Measurements from ENCODE around the gene GNB2. TPM values are rescaled to one million over a fixed set of nuclear protein-coding genes. Genes with fewer than 3 reads are reported as not detected.

Gene GNB2
- polyA plus RNA-seq (87.2 to 216 TPM (median 126 TPM) in 3 replicates), polyA minus RNA-seq (136 to 391 TPM (median 184 TPM) in 3 replicates)
- polyA plus RNA-seq (2011; ENCODE audit: low read depth) = 88.1 TPM
- 168 and 222 TPM in 2 replicates for polyA plus RNA-seq (2011; cell fraction: cytosol; rRNA removed)
- polyA plus RNA-seq (2011; cell fraction: nucleus; rRNA removed) = 105 and 123 TPM in 2 replicates
- polyA plus RNA-seq (2012; ENCODE audit: low replicate concordance) = 211 and 257 TPM in 2 replicates
- polyA minus RNA-seq (2011; cell fraction: cytosol; rRNA and poly(A)+ RNA removed) = 249 TPM
- 36.3 and 43.9 TPM in 2 replicates for polyA minus RNA-seq (2011; cell fraction: nucleus; rRNA and poly(A)+ RNA removed)

GRCh38 chr7:100673302-100673941 lies at the start of gene GNB2:
TSS of gene GNB2 (plus strand) at chr7:100673740. CDS start at chr7:100676266, 2,526 bp downstream.
- H3K4me2 ChIP-seq (ENCODE audit: control insufficient read depth, extremely low read depth, insufficient read depth, low read depth, low read length) = peak within 1 kb of the TSS; percentile 91
- H3K9me3 ChIP-seq (ENCODE audit: control insufficient read depth, low read depth, low read length) = no peaks in the 10 kb centered on the region
- FAIRE-seq (peak; percentile 86), DNase-seq (ENCODE audit: low read depth, low spot score) (peak; percentile 93)
- H3K27me3 ChIP-seq (ENCODE audit: control insufficient read depth, extremely low read depth, insufficient read depth, low read length) = no peaks in the 10 kb centered on the region
- peaks cover 4% of the 10 kb centered on the region for H3K4me1 ChIP-seq (ENCODE audit: control insufficient read depth, extremely low read depth, insufficient read depth, low read length)
- H3K9ac ChIP-seq (ENCODE audit: control insufficient read depth, extremely low read depth, insufficient read depth, low read length) = peak within 1 kb of the TSS; percentile 96
- H3K27ac ChIP-seq (ENCODE audit: control insufficient read depth, insufficient read depth, low read length) = peak within 1 kb of the TSS; percentile 99
- H3K4me3 ChIP-seq (ENCODE audit: control insufficient read depth in 2 of 3, extremely low read depth in 1 of 3, insufficient read depth in 2 of 3, low read depth in 1 of 3, low read length in 3 of 3) = peak within 1 kb of the TSS; percentile 70 to 97 (median 88)
- H3K36me3 ChIP-seq (ENCODE audit: control insufficient read depth in 2 of 2, extremely low read depth in 1 of 2, insufficient read depth in 2 of 2, low read length in 2 of 2) = peaks cover 11 to 18% of the 10 kb centered on the region in 2 experiments
- dilution Hi-C loops (cut with MboI; ENCODE audit: extremely low pct_ligation_motif_present, low sequenced_read_pairs) = no loop called here
- H2AFZ ChIP-seq (ENCODE audit: control insufficient read depth, low read length) = peak within 1 kb of the TSS; percentile 100
- no peaks in the 10 kb centered on the region for H3K9me1 ChIP-seq (ENCODE audit: control insufficient read depth, extremely low read depth, insufficient read depth, low read length)
- TF ChIP-seq CTCF (optimal IDR thresholded peaks at IDR 0.05 in 1 of 3, IDR thresholded peaks at IDR 0.05 in 1 of 3, conservative IDR thresholded peaks at IDR 0.05 in 1 of 3; ENCODE audit: extremely low read depth in 1 of 3, insufficient read depth in 2 of 3, low read length in 3 of 3) (no peak), EZH2 (IDR thresholded peaks at IDR 0.05; ENCODE audit: low read length) (no peak)
- H3K79me2 ChIP-seq (ENCODE audit: control insufficient read depth, insufficient read depth, low read length) = peaks cover 31% of the 10 kb centered on the region
- no peaks in the 10 kb centered on the region for H4K20me1 ChIP-seq (ENCODE audit: control insufficient read depth, extremely low read depth, insufficient read depth, low read length)

- H4K20me1 ChIP-seq (ENCODE audit: control insufficient read depth, extremely low read depth, insufficient read depth, low read length) = no peaks in the 10 kb centered on the region
- H2AFZ ChIP-seq (ENCODE audit: control insufficient read depth, low read length) = no peak overlapping the region
- H3K4me3 ChIP-seq (ENCODE audit: control insufficient read depth in 2 of 3, extremely low read depth in 1 of 3, insufficient read depth in 2 of 3, low read depth in 1 of 3, low read length in 3 of 3) = no peak overlapping the region
- no peak overlapping the region for H3K9ac ChIP-seq (ENCODE audit: control insufficient read depth, extremely low read depth, insufficient read depth, low read length)
- dilution Hi-C loops (cut with MboI; ENCODE audit: extremely low pct_ligation_motif_present, low sequenced_read_pairs) = no loop called here
- H3K27ac ChIP-seq (ENCODE audit: control insufficient read depth, insufficient read depth, low read length) = no peak overlapping the region
- TF ChIP-seq CTCF (optimal IDR thresholded peaks at IDR 0.05 in 1 of 3, IDR thresholded peaks at IDR 0.05 in 1 of 3, conservative IDR thresholded peaks at IDR 0.05 in 1 of 3; ENCODE audit: extremely low read depth in 1 of 3, insufficient read depth in 2 of 3, low read length in 3 of 3) (no peak), EZH2 (IDR thresholded peaks at IDR 0.05; ENCODE audit: low read length) (no peak)
- FAIRE-seq (no peak), DNase-seq (ENCODE audit: low read depth, low spot score) (no peak)
- H3K4me1 ChIP-seq (ENCODE audit: control insufficient read depth, extremely low read depth, insufficient read depth, low read length) = peaks cover 7% of the 10 kb centered on the region
- no peak overlapping the region for H3K4me2 ChIP-seq (ENCODE audit: control insufficient read depth, extremely low read depth, insufficient read depth, low read depth, low read length)
- no peaks in the 10 kb centered on the region for H3K9me1 ChIP-seq (ENCODE audit: control insufficient read depth, extremely low read depth, insufficient read depth, low read length)
- H3K36me3 ChIP-seq (ENCODE audit: control insufficient read depth in 2 of 2, extremely low read depth in 1 of 2, insufficient read depth in 2 of 2, low read length in 2 of 2) = no peaks in the 10 kb centered on the region
- no peaks in the 10 kb centered on the region for H3K27me3 ChIP-seq (ENCODE audit: control insufficient read depth, extremely low read depth, insufficient read depth, low read length)
- H3K9me3 ChIP-seq (ENCODE audit: control insufficient read depth, low read depth, low read length) = no peaks in the 10 kb centered on the region
- no peaks in the 10 kb centered on the region for H3K79me2 ChIP-seq (ENCODE audit: control insufficient read depth, insufficient read depth, low read length)
Measured at GRCh38 chr7:100623951-100624824, 49.4 kb upstream of the GNB2 start.
